ENCODE results near the gene RRM2. TPM values are rescaled to one million over a fixed set of nuclear protein-coding genes. Genes with fewer than 3 reads are reported as not detected.
"Not testable (repeated sequence)": the region's sequence is repeated elsewhere in the genome, so short reads cannot be mapped to it uniquely, and the experiment has no call there.

The RRM2 gene
- total and polyA plus RNA-seq, 9 donors, result 0.24 to 4.6 (median 1.3) TPM; not detected in 2

DNA sequence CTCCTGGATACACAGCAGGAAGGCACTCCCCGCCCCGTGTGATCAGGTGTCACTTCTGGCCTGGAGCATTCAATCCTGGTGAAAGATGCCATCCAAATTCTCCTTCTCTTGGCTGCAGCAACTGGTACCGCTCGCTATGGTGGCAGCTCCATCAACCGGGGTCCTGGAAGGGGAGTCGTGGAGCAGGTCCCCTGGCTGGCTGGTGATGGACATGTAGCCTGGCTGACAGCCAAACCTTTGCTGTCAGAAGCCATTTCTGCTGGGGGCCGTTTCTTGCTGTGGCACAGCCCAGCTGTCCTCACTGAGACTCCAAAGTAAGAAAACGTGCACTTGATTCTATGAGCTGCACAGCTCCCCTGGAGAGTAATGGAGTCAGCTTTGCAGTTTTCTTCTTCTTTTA lies 35.2 kb upstream of the RRM2 start:
- H3K4me1 ChIP-seq (ENCODE audit: insufficient read depth), result peaks cover 7% of the 10 kb centered on the region
- DNase-seq, result no peak
- no peaks in the 10 kb centered on the region for H3K9me3 ChIP-seq
- H3K27me3 ChIP-seq, result no peaks in the 10 kb centered on the region
- H3K27ac ChIP-seq, result no peak overlapping the region
- intact Hi-C loops (cut with DNase I), result no loop called here
- TF ChIP-seq EP300 (IDR thresholded peaks at IDR 0.05), result no peak
- no peak for TF ChIP-seq POLR2A (IDR thresholded peaks at IDR 0.05)
- TF ChIP-seq, protein P1, sequence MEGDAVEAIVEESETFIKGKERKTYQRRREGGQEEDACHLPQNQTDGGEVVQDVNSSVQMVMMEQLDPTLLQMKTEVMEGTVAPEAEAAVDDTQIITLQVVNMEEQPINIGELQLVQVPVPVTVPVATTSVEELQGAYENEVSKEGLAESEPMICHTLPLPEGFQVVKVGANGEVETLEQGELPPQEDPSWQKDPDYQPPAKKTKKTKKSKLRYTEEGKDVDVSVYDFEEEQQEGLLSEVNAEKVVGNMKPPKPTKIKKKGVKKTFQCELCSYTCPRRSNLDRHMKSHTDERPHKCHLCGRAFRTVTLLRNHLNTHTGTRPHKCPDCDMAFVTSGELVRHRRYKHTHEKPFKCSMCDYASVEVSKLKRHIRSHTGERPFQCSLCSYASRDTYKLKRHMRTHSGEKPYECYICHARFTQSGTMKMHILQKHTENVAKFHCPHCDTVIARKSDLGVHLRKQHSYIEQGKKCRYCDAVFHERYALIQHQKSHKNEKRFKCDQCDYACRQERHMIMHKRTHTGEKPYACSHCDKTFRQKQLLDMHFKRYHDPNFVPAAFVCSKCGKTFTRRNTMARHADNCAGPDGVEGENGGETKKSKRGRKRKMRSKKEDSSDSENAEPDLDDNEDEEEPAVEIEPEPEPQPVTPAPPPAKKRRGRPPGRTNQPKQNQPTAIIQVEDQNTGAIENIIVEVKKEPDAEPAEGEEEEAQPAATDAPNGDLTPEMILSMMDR (IDR thresholded peaks at IDR 0.05), result no peak
- no peak overlapping the region for H3K4me3 ChIP-seq
- 74 to 76% (median 76%) methylated on average over 8 of the region's 8 CpGs for WGBS, 3 donors
- H3K36me3 ChIP-seq, result no peaks in the 10 kb centered on the region

DNA sequence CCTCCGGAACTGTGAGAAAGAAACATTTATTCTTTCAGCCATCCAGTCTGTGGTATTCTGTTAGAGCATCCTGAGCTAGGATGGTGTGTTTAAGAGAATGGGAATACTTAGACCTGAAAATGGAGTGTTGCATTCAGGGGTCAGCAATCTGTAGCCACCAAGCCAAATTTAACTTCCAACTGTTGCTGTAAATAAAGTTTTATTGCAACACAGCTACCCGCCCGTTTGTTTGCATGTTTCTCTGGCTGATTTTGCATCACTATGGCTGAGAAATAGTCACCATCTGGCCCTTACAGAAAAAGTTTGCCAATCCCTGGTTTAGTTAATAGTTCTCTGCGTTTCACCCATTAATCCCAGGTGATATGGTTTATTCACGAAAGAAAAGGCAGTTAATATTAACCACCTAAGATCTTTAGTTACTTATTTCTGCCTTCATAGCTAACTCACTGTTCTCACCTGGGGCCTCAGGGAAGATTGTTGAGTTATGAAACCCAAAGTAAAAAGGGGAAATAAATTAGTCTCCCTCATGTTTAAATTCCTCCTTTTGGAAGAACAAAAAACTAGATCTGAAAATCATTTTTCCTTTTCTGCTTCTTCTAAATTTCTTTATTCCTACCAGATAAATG lies 32.9 kb upstream of the RRM2 start:
- H3K9me3 ChIP-seq, result no peaks in the 10 kb centered on the region
- whole genome bisulfite sequencing, 3 donors, result 55 to 59% (median 56%) methylated on average over 5 of the region's 5 CpGs
- no peak for DNase-seq
- no peak overlapping the region for H3K27ac ChIP-seq
- TF ChIP-seq EP300 (IDR thresholded peaks at IDR 0.05), result no peak
- intact Hi-C loops (cut with DNase I), result loop anchor here in 1 of 4 donors (10.0 kb wide), 1 partner anchor 275 kb away; no protein-coding TSS in a partner anchor
- H3K4me3 ChIP-seq, result no peak overlapping the region
- no peaks in the 10 kb centered on the region for H3K36me3 ChIP-seq
- peaks cover 5% of the 10 kb centered on the region for H3K4me1 ChIP-seq (ENCODE audit: insufficient read depth)
- no peaks in the 10 kb centered on the region for H3K27me3 ChIP-seq

DNA sequence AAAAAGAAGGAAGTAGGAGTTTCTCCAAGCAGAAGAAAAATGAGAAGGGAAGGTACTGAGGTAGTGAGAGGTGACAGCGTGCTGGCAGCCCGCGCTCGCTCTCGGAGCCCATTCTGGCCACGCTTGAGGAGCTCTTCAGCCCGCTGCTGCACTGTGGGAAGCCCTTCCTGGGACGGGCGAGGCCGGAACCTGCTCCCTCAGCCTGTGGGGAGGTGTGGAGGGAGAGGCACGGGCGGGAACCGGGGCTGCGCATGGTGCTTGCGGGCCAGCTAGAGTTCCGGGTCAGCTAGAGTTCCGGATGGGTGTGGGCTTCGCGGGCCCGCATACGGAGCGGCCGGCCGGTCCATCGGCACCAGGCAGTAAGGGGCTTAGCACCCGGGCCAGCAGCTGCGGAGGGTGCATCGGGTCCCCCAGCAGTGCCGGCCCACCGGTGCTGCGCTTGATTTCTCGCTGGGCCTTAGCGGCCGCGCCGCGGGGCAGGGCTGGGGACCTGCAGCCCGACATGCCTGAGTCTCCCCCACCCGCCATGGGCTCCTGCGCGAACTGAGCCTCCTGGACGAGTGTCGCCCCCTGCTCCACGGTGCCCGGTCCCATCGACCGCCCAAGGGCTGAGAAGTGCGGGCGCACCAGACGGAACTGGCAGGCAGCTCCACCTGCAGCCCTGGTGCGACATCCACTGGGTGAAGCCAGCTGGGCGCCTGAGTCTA lies 31.2 kb upstream of the RRM2 start:
- no peaks in the 10 kb centered on the region for H3K9me3 ChIP-seq
- H3K36me3 ChIP-seq, result no peaks in the 10 kb centered on the region
- WGBS, 3 donors, result 14 to 20% (median 18%) methylated on average over 43 to 52 of the region's 52 CpGs
- intact Hi-C loops (cut with DNase I), result loop anchor here in 1 of 4 donors (10.0 kb wide), 1 partner anchor 277 kb away; no protein-coding TSS in a partner anchor
- H3K4me1 ChIP-seq (ENCODE audit: insufficient read depth), result peaks cover 5% of the 10 kb centered on the region
- H3K4me3 ChIP-seq, result peak overlapping the region; percentile 20
- H3K27ac ChIP-seq, result no peak overlapping the region
- TF ChIP-seq, protein P1 (IDR thresholded peaks at IDR 0.05), result no peak
- TF ChIP-seq EP300 (IDR thresholded peaks at IDR 0.05), result no peak
- TF ChIP-seq POLR2A (IDR thresholded peaks at IDR 0.05), result no peak
- H3K27me3 ChIP-seq, result no peaks in the 10 kb centered on the region
- peak in 1 of 5 donors; percentile 52 for DNase-seq

DNA sequence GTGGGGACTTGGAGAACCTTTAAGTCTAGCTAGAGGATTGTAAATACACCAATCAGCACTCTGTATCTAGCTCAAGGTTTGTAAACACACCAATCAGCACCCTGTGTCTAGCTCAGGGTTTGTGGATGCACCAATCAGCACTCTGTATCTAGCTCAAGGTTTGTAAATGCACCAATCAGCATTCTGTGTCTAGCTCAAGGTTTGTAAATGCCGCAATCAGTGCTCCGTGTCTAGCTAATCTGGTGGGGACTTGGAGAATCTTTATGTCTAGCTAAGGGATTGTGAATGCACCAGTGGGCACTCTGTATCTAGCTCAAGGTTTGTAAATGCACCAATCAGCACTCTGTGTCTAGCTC lies 30.7 kb upstream of the RRM2 start:
- 93 to 96% (median 95%) methylated on average over 2 of the region's 2 CpGs for WGBS, 3 donors
- DNase-seq; H3K9me3 ChIP-seq; H3K27ac ChIP-seq; H3K36me3 ChIP-seq; H3K4me1 ChIP-seq (ENCODE audit: insufficient read depth); H3K27me3 ChIP-seq; H3K4me3 ChIP-seq: not testable (repeated sequence)
- intact Hi-C loops (cut with DNase I), result loop anchor here in 1 of 4 donors (10.0 kb wide), 1 partner anchor 277 kb away; no protein-coding TSS in a partner anchor

DNA sequence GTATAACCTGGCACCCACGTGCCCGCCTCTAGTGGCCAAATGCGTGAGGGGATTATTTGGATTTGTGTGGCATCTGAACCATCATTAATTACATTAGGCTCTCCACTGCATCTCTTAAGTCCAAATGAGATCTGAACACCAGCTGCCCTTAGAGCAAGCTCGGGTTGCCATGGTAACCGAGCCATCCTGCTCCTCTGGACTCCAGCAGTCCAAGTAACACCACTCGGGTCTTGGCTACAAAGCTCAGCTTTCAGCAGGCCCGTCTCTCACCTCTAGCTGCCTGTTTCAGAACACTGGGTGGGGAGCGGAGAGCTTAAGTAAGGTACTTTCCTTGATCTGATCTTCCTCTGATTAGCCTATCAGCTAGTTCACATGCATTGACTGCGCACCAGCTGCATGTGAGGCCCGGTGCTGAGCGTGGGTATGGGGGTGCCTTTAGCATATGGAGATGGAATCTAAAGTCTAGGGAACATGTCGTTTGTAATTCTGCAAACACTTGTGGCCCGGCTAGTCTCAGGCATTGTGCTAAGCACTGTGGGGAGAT lies 28.2 kb upstream of the RRM2 start:
- intact Hi-C loops (cut with DNase I), result loop anchor here in 1 of 4 donors (10.0 kb wide), 1 partner anchor 280 kb away; no protein-coding TSS in a partner anchor
- WGBS, 3 donors, result 83 to 86% (median 85%) methylated on average over 13 of the region's 13 CpGs

More for the DNA sequence above, 28.2 kb upstream of the RRM2 start:
- H3K27ac ChIP-seq, result no peak overlapping the region
- TF ChIP-seq EP300 (IDR thresholded peaks at IDR 0.05) (no peak), POLR2A (IDR thresholded peaks at IDR 0.05) (no peak)
- TF ChIP-seq, protein P1 (IDR thresholded peaks at IDR 0.05), result no peak
- DNase-seq, result no peak
- H3K4me3 ChIP-seq, result no peak overlapping the region
- no peaks in the 10 kb centered on the region for H3K36me3 ChIP-seq
- H3K9me3 ChIP-seq, result no peaks in the 10 kb centered on the region
- H3K27me3 ChIP-seq, result no peaks in the 10 kb centered on the region
- H3K4me1 ChIP-seq (ENCODE audit: insufficient read depth), result peaks cover 5% of the 10 kb centered on the region

Data from ovary (tissue), 9 donors.